Liver (tissue), 9 donors: Measurements from ENCODE around the gene FMN1. TPM values are rescaled to one million over a fixed set of nuclear protein-coding genes. Genes with fewer than 3 reads are reported as not detected.
A peak's percentile ranks its signal among the peaks of the same experiment; 100 is the strongest.

Source experiments
- DNase-seq: peaks from one replicate; pipeline ENCODE4 v3.0.0-alpha.2; 2017; ENCODE audit warnings: low spot score
- H3K27ac ChIP-seq, 2 donors: one replicate each; pipeline ENCODE4 v1.7.0; 2013; ENCODE audit warnings: inconsistent platforms in 2 of 2, low read length in 2 of 2, control low read depth in 1 of 2, low read depth in 1 of 2, mild to moderate bottlenecking in 1 of 2
- H3K27me3 ChIP-seq, 4 donors: one replicate each; pipeline versions ENCODE4 v1.6.1 to v1.7.0; 2013; ENCODE audit warnings: low read length in 3 of 4, inconsistent platforms in 1 of 4, mild to moderate bottlenecking in 1 of 4, moderate library complexity in 1 of 4; ENCODE audit not compliant: control insufficient read depth in 4 of 4, insufficient read depth in 4 of 4
- H3K36me3 ChIP-seq, 4 donors: one replicate each; pipeline versions ENCODE4 v1.6.1 to v1.7.0; 2013; ENCODE audit warnings: low read length in 3 of 4, mild to moderate bottlenecking in 3 of 4, low read depth in 1 of 4, moderate library complexity in 1 of 4; ENCODE audit not compliant: control insufficient read depth in 4 of 4, insufficient read depth in 3 of 4
- H3K4me1 ChIP-seq, 4 donors: one replicate each; pipeline versions ENCODE4 v1.6.1 to v1.7.0; 2013; ENCODE audit warnings: low read length in 3 of 4, mild to moderate bottlenecking in 3 of 4, moderate library complexity in 1 of 4; ENCODE audit not compliant: control insufficient read depth in 4 of 4, insufficient read depth in 4 of 4
- H3K4me3 ChIP-seq, 3 donors: one replicate each; pipeline versions ENCODE4 v1.6.1 to v1.7.0; 2013; ENCODE audit warnings: low read length in 3 of 3, control low read depth in 1 of 3, low read depth in 1 of 3, mild to moderate bottlenecking in 1 of 3
- H3K9ac ChIP-seq, 2 donors: one replicate each; pipeline ENCODE4 v1.7.0; 2013; ENCODE audit warnings: low read length in 2 of 2, mild to moderate bottlenecking in 2 of 2, moderate library complexity in 2 of 2, control low read depth in 1 of 2, low read depth in 1 of 2
- H3K9me3 ChIP-seq, 4 donors: one replicate each; pipeline versions ENCODE4 v1.6.1 to v1.7.0; 2013; ENCODE audit warnings: low read length in 3 of 4; ENCODE audit not compliant: control insufficient read depth in 4 of 4
- EGR1 ChIP-seq, 2 donors: IDR thresholded peaks; 2 replicates each; pipeline ENCODE4 v1.6.1; 2016 to 2018; ENCODE audit warnings: antibody characterized with exemption in 2 of 2, low read depth in 2 of 2
- FOXA1 ChIP-seq: IDR thresholded peaks from 2 replicates; pipeline ENCODE4 v1.6.1; 2016; ENCODE audit warnings: antibody characterized with exemption
- FOXA2 ChIP-seq: IDR thresholded peaks from 2 replicates; pipeline ENCODE4 v1.6.1; 2016; ENCODE audit warnings: antibody characterized with exemption
- GABPA ChIP-seq, 2 donors: IDR thresholded peaks in 1 of 2; conservative IDR thresholded peaks in 1 of 2; 2 replicates each; pipeline ENCODE4 v1.6.1; 2016; ENCODE audit warnings: antibody characterized with exemption in 2 of 2, mild to moderate bottlenecking in 1 of 2, moderate library complexity in 1 of 2
- HNF4A ChIP-seq, 2 donors: conservative IDR thresholded peaks; 2 replicates each; pipeline ENCODE4 v1.6.1; 2016; ENCODE audit warnings: antibody characterized with exemption in 2 of 2, mild to moderate bottlenecking in 2 of 2
- HNF4G ChIP-seq: IDR thresholded peaks from 2 replicates; pipeline ENCODE4 v1.6.1; 2016; ENCODE audit warnings: antibody characterized with exemption
- JUND ChIP-seq, 2 donors: IDR thresholded peaks; 2 replicates each; pipeline ENCODE4 v1.6.1; 2016; ENCODE audit warnings: antibody characterized with exemption in 2 of 2
- NR2F2 ChIP-seq: IDR thresholded peaks from 2 replicates; pipeline ENCODE4 v1.6.1; 2016; ENCODE audit warnings: antibody characterized with exemption
- RAD21 ChIP-seq, 2 donors: IDR thresholded peaks; 2 replicates each; pipeline ENCODE4 v1.6.1; 2016; ENCODE audit warnings: antibody characterized with exemption in 2 of 2, mild to moderate bottlenecking in 2 of 2
- REST ChIP-seq: IDR thresholded peaks from 2 replicates; pipeline ENCODE4 v1.6.1; 2016; ENCODE audit warnings: antibody characterized with exemption, mild to moderate bottlenecking
- RXRA ChIP-seq, 2 donors: IDR thresholded peaks; 2 replicates each; pipeline ENCODE4 v1.6.1; 2017 to 2018; ENCODE audit warnings: antibody characterized with exemption in 2 of 2, mild to moderate bottlenecking in 1 of 2
- TAF1 ChIP-seq: conservative IDR thresholded peaks from 2 replicates; pipeline ENCODE4 v1.6.1; 2016; ENCODE audit warnings: antibody characterized with exemption, mild to moderate bottlenecking
- WGBS: extraction: QIAGEN DNeasy Blood & Tissue Kit; methylation state at CpG from one replicate; pipeline ENCODE4 v1.1.7; 2013; 5-methylcytosine and 5-hydroxymethylcytosine counted together
- polyA plus RNA-seq, 2 donors: library from polyadenylated mRNA; stranded (reverse) in 1 of 2; unstranded in 1 of 2; fragments of 200-250 nt in 1 of 2; fragments of >200 nt in 1 of 2; fragmentation: Nextera tagmentation in 1 of 2; extraction: Ambion mirVana in 1 of 2; gene quantifications; one replicate each; pipeline versions ENCODE4 v1.2.1 to v1.2.3, GENCODE V29; 2013 to 2015
- total RNA-seq, 2 donors: library from RNA; depleted of rRNA; stranded (reverse); fragments of >200 nt; gene quantifications; one replicate each; pipeline ENCODE4 v1.2.3, GENCODE V29; 2014
- TF ChIP-seq, protein P1 (sequence below): fragments of 150-350 bp; IDR thresholded peaks from 2 replicates; pipeline ENCODE4 v1.5.1; 2017; ENCODE audit warnings: improper control_type of control experiment, low read depth, low read length; ENCODE audit not compliant: missing input control
- TF ChIP-seq, protein P2 (sequence below): IDR thresholded peaks from 2 replicates; pipeline ENCODE4 v1.6.1; 2016; ENCODE audit warnings: antibody characterized with exemption
- TF ChIP-seq, protein P3 (sequence below): IDR thresholded peaks from 2 replicates; pipeline ENCODE4 v1.6.1; 2016; ENCODE audit warnings: antibody characterized with exemption
- donor health status: healthy.
- donor health status: healthy.
- donor health status: healthy.
- donor health status: healthy.
- donor health status: healthy.

FMN1 gene
- total and polyA plus RNA-seq, 4 donors: 0.21 to 5.4 (median 0.53) TPM

DNA sequence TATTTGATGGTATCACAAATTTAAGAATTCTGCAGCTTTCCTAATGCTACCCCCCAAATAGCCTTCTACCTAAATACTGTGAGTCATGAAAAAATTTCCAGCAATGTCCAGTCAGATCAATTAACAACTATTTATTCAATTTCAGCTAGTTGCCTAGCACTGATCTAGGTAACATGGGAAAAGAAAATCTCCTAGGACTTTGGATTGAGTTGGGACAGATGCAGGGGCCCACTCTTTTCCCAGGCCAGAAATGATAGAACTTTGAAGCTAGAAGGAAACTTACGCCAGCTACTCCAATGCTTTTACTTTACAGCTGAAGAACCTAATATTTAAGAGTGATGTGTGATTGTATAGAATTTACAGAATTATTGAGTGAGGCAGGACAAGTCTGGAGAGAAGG lies 196.3 kb downstream of the FMN1 start:
- no peaks in the 10 kb centered on the region for H3K9me3 ChIP-seq
- peaks cover 0 to 3% (median 0%) of the 10 kb centered on the region in 4 donors for H3K27me3 ChIP-seq
- TF ChIP-seq HNF4G (no peak), GABPA (IDR thresholded peaks at IDR 0.05 in 1 of 2, conservative IDR thresholded peaks at IDR 0.05 in 1 of 2) (no peak), FOXA2 (no peak), REST (no peak), NR2F2 (no peak), RXRA (IDR thresholded peaks at IDR 0.05) (no peak), HNF4A (conservative IDR thresholded peaks at IDR 0.05) (no peak), JUND (IDR thresholded peaks at IDR 0.05) (no peak), FOXA1 (no peak), EGR1 (IDR thresholded peaks at IDR 0.05; ENCODE audit: low read depth in 2 of 2) (no peak), TAF1 (no peak)
- TF ChIP-seq, protein P1, sequence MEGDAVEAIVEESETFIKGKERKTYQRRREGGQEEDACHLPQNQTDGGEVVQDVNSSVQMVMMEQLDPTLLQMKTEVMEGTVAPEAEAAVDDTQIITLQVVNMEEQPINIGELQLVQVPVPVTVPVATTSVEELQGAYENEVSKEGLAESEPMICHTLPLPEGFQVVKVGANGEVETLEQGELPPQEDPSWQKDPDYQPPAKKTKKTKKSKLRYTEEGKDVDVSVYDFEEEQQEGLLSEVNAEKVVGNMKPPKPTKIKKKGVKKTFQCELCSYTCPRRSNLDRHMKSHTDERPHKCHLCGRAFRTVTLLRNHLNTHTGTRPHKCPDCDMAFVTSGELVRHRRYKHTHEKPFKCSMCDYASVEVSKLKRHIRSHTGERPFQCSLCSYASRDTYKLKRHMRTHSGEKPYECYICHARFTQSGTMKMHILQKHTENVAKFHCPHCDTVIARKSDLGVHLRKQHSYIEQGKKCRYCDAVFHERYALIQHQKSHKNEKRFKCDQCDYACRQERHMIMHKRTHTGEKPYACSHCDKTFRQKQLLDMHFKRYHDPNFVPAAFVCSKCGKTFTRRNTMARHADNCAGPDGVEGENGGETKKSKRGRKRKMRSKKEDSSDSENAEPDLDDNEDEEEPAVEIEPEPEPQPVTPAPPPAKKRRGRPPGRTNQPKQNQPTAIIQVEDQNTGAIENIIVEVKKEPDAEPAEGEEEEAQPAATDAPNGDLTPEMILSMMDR: no peak
- TF ChIP-seq, protein P2, sequence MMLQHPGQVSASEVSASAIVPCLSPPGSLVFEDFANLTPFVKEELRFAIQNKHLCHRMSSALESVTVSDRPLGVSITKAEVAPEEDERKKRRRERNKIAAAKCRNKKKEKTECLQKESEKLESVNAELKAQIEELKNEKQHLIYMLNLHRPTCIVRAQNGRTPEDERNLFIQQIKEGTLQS: no peak
- TF ChIP-seq, protein P3, sequence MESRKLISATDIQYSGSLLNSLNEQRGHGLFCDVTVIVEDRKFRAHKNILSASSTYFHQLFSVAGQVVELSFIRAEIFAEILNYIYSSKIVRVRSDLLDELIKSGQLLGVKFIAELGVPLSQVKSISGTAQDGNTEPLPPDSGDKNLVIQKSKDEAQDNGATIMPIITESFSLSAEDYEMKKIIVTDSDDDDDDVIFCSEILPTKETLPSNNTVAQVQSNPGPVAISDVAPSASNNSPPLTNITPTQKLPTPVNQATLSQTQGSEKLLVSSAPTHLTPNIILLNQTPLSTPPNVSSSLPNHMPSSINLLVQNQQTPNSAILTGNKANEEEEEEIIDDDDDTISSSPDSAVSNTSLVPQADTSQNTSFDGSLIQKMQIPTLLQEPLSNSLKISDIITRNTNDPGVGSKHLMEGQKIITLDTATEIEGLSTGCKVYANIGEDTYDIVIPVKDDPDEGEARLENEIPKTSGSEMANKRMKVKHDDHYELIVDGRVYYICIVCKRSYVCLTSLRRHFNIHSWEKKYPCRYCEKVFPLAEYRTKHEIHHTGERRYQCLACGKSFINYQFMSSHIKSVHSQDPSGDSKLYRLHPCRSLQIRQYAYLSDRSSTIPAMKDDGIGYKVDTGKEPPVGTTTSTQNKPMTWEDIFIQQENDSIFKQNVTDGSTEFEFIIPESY: no peak
- H3K9ac ChIP-seq: no peak overlapping the region
- H3K4me1 ChIP-seq: no peaks in the 10 kb centered on the region
- 95% methylated on average over 1 of the region's 1 CpG for WGBS
- no peak overlapping the region for H3K27ac ChIP-seq
- no peaks in the 10 kb centered on the region for H3K36me3 ChIP-seq
- H3K4me3 ChIP-seq: no peak overlapping the region
- DNase-seq: no peak

DNA sequence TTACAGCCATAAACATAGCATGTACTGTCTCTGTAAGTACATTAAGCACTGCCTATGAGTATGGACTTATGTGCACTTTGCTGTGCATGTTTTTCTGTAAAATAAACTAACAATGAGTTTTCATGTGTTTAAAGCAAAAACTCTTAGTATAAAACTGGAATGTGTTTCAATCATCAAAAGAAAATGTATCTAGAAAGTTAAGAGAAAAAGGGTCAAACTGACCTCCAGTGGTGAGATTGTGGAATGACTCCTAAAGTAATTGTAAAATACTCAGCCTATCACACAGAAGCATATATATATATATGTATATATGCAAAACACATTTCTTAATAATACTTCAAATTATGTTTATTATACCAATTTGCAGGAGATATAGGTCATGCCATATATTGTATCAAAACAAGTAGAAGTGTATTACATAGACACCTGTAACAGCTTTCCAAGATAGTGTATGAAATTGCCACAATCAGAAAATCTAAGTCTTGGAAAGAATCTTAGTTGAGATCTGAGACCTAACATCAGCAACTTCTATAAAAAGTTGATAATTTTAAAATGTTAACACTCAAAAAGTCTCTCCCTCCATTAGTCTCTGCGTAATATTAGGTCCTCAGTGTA lies 199.6 kb downstream of the FMN1 start:
- 94% methylated on average over 1 of the region's 1 CpG for WGBS
- Histone ChIP-seq H3K9me3 (peaks cover 0 to 2% (median 0%) of the 10 kb centered on the region in 4 donors), H3K4me1 (no peaks in the 10 kb centered on the region), H3K36me3 (no peaks in the 10 kb centered on the region), H3K27ac (no peak overlapping the region), H3K4me3 (no peak overlapping the region), H3K27me3 (peaks cover 0 to 6% (median 0%) of the 10 kb centered on the region in 4 donors), H3K9ac (no peak overlapping the region)
- TF ChIP-seq, protein P1: peak; percentile 51
- TF ChIP-seq HNF4A (conservative IDR thresholded peaks at IDR 0.05) (no peak), RAD21 (IDR thresholded peaks at IDR 0.05) (peak; percentile 70)
- no peak for DNase-seq
